ENCODE data around the gene FKBP14. TPM values are rescaled to one million over a fixed set of nuclear protein-coding genes. Genes with fewer than 3 reads are reported as not detected.

FKBP14 gene
- total and polyA plus RNA-seq, 8 donors: 3.3 to 12.7 (median 6.0) TPM

DNA sequence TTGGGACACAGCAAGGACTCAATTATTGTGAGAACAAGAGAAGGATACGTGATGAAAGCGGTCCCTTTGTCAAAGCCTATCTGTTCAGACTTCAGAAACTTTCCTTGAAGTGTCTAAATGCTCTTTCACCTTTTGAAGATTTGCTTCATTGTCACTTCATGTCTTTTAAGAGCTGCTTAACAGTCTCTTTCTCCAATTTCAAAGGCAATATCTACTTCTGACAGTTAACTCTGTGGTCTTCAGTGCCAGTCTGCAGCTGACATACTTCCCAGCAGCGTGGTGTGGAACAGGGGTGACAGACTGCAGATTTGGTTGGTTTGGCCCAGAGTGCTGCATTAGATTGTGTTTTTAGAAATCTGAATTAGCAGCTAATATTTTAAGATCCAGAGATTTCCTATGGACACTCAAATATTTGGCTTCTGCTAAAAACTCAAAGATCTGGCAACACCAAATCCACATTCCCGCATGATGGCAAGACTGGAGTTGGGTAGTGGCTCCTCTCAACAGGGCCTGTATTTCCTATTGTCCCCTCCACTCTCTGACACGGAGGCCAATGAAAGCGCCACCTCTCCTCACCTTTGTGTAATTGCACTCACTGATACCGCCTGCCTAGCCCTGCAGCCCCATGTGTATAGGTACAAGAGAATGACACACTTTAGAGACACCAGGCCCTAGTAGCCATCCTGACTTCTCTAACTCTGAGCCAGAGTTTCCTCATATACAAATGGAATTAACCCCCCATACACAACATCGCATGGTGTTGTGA lies 48.4 kb downstream of the FKBP14 start:
- FAIRE-seq: no peak
- DNase-seq: peak in 4 of 6 donors; percentile 50 to 77 (median 70)
- intact Hi-C loops (cut with DNase I): no loop called here
- Histone ChIP-seq H3K4me3 (no peak overlapping the region), H3K27ac (peak overlapping the region in 1 of 4 donors; percentile 8), H3K9me3 (no peaks in the 10 kb centered on the region), H3K27me3 (no peaks in the 10 kb centered on the region), H3K36me3 (no peaks in the 10 kb centered on the region), H3K4me1 (peaks cover 5 to 29% (median 7%) of the 10 kb centered on the region in 3 donors)
- peak; percentile 84 to 93 (median 90) for ATAC-seq
- TF ChIP-seq, protein P1, sequence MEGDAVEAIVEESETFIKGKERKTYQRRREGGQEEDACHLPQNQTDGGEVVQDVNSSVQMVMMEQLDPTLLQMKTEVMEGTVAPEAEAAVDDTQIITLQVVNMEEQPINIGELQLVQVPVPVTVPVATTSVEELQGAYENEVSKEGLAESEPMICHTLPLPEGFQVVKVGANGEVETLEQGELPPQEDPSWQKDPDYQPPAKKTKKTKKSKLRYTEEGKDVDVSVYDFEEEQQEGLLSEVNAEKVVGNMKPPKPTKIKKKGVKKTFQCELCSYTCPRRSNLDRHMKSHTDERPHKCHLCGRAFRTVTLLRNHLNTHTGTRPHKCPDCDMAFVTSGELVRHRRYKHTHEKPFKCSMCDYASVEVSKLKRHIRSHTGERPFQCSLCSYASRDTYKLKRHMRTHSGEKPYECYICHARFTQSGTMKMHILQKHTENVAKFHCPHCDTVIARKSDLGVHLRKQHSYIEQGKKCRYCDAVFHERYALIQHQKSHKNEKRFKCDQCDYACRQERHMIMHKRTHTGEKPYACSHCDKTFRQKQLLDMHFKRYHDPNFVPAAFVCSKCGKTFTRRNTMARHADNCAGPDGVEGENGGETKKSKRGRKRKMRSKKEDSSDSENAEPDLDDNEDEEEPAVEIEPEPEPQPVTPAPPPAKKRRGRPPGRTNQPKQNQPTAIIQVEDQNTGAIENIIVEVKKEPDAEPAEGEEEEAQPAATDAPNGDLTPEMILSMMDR (IDR thresholded peaks at IDR 0.05): no peak
- 49 to 50% methylated on average over 8 of the region's 8 CpGs for WGBS, 2 donors

DNA sequence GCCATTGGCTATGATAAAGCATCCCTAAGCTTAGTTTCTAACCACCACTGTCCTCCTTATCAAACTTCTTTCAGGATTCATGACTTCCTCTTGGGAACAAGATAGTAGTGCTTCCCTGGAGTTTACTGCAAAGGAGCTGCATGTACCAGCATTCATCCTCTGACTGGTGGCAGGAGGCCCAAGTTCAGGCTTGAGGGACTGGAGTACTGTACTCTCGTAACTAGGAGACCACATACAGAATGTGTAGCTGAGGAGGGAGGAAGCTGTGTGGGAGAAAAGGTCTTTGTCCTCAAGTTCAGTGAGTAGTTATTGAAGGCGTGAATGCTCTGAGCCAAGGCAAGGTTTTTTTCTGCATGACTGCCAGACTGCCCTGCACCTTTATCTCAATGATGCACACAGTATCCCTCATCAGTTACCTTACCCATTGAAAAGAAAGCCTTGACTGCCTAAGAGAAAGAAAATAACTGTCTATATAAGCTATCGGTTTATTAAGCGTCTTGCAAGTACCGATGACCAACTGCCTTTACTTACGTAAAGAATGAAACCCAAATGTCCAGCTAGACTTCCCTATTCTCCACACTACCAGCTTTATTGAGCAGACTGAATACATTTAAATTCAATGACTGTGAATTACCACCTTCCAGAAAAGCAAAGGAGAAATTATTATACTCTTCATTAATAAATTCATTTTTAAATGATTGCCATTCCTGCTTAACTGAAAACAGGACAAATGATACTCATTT lies 49.7 kb downstream of the FKBP14 start:
- H3K4me3 ChIP-seq: no peak overlapping the region
- TF ChIP-seq, protein P1 (IDR thresholded peaks at IDR 0.05): no peak
- DNase-seq (no peak), ATAC-seq (peak in 2 of 4 donors; percentile 17 to 21), FAIRE-seq (no peak)
- no peaks in the 10 kb centered on the region for H3K27me3 ChIP-seq
- no peaks in the 10 kb centered on the region for H3K9me3 ChIP-seq
- H3K4me1 ChIP-seq: peaks cover 5 to 29% (median 7%) of the 10 kb centered on the region in 3 donors
- intact Hi-C loops (cut with DNase I): no loop called here
- WGBS, 2 donors: 74 to 90% methylated on average over 6 of the region's 6 CpGs
- no peaks in the 10 kb centered on the region for H3K36me3 ChIP-seq
- no peak overlapping the region for H3K27ac ChIP-seq

DNA sequence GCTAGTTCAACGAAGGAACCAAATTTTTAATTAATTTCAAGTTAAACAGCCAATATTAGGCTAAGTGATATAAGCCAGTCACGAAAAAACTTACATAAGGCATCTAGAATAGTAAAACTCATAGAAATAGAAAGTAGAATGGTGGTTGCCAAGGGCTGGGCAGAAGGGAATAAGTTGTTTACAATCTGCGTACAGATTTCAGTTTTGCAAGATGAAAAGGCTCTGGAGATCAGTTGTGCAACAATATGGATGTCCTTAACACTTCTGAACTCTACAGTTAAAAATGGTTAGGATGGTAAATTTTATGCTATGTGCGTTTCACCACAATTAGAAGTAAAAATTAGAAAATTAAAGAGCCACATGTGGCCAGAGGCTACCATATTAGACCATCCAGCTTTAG lies 50.2 kb downstream of the FKBP14 start:
- no peak for FAIRE-seq
- intact Hi-C loops (cut with DNase I): no loop called here
- ATAC-seq: peak in 1 of 4 donors; percentile 24
- no peak overlapping the region for H3K4me3 ChIP-seq
- H3K27ac ChIP-seq: no peak overlapping the region
- DNase-seq: no peak
- H3K9me3 ChIP-seq: no peaks in the 10 kb centered on the region
- TF ChIP-seq, protein P1 (IDR thresholded peaks at IDR 0.05): no peak
- no peaks in the 10 kb centered on the region for H3K36me3 ChIP-seq
- 87 to 93% methylated on average over 4 of the region's 4 CpGs for WGBS, 2 donors
- H3K27me3 ChIP-seq: no peaks in the 10 kb centered on the region
- peaks cover 5 to 29% (median 7%) of the 10 kb centered on the region in 3 donors for H3K4me1 ChIP-seq

DNA sequence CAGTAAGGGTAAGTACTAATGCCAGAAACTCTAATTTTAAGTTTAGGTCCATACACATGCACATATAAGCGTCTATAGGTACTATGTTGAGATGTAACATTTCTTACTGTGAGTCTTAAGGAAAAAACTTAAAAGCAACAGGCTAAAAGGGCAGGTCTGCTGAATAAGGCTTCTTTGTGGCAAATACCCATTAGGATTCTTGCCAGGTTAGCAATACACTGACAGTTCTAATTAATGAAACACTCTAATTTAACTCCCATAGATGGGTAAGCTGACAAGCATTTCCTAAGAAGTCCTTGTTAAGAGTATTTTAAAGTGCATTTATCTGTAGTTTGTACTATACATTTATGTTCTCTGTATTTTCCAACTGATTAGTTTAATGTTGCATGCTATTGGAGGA lies 50.9 kb downstream of the FKBP14 start:
- Histone ChIP-seq H3K27ac (no peak overlapping the region), H3K36me3 (no peaks in the 10 kb centered on the region), H3K9me3 (no peaks in the 10 kb centered on the region), H3K4me3 (no peak overlapping the region), H3K4me1 (peaks cover 5 to 29% (median 7%) of the 10 kb centered on the region in 3 donors), H3K27me3 (no peaks in the 10 kb centered on the region)
- TF ChIP-seq, protein P1 (IDR thresholded peaks at IDR 0.05): no peak
- no peak for FAIRE-seq
- WGBS, 2 donors: 64 to 73% methylated on average over 1 of the region's 1 CpG
- peak in 1 of 4 donors; percentile 47 for ATAC-seq
- DNase-seq: no peak
- intact Hi-C loops (cut with DNase I): no loop called here

All from pancreas (tissue), 10 donors.